ENCODE measurements around the gene TSBP1. TPM values are rescaled to one million over a fixed set of nuclear protein-coding genes. Genes with fewer than 3 reads are reported as not detected.

TSBP1 gene
- total and polyA plus RNA-seq, 9 of the 15 experiments (the other 6 are each of a cell fraction or from before 2014, with no cell fraction given): not detected

DNA sequence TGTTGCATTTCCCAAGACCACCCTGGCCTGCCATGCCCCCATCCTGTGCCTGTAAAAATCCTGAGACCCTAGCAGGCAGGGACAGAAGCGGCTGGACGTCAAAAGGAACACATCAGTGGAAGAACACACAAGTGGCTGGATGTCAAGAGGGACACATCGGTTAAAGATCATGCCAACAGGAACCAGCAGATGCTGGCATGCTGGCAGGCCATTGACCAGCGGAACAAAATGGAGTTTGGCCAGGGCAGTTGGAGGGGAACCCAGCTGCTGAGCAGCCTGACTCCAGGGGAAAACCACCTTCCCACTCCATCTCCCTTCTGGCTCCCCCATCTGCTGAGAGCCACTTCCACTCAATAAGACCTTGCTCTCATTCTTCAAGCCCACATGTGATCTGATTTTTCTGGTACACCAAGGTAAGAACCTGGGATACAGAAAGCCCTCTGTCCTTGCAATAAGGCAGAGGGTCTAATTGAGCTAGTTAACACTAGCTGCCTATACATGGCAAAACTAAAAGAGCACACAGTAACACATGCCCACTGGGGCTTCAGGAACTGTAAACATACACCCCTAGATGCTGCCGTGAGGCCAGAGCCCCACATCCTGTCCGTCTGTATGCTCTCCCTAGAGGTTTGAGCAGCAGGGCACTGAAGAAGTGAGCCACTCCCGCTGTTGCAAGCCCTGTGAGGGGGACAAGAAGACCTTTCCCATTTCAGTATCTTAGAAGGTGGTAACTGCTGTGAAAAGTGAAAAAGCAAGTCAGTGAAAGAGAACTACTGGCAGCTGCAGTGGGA, 4.2 kb upstream of the TSBP1 start:
- H3K9me3 ChIP-seq (replicated peaks; ENCODE audit: control insufficient read depth, insufficient read depth, low read depth, low read length): no peaks in the 10 kb centered on the region
- no peak for TF ChIP-seq ZNF133 (CRISPR knock-in tag; IDR thresholded peaks at IDR 0.05)
- intact Hi-C loops (cut with micrococcal nuclease): no loop called here
- WGBS (ENCODE audit: insufficient coverage, low coverage, missing lambda C conversion rate): 2% methylated on average over 7 of the region's 7 CpGs
- no peak overlapping the region for H3K4me3 ChIP-seq
- in situ Hi-C loops (cut with MboI): no loop called here
- DNase-seq (ENCODE audit: extremely low read depth in 1 of 4, low spot score in 3 of 4) (no peak), FAIRE-seq (no peak), ATAC-seq (no peak)
- H3K9me1 ChIP-seq (ENCODE audit: control insufficient read depth, insufficient read depth, low read length): no peaks in the 10 kb centered on the region
- CTCF ChIA-PET (ENCODE audit: low intra/inter-chr PET ratio): no interaction called here
- H3K36me3 ChIP-seq (ENCODE audit: control insufficient read depth, insufficient read depth, low read length): no peaks in the 10 kb centered on the region
- H3K27ac ChIP-seq (ENCODE audit: extremely low read depth, low read depth, low read length): no peak overlapping the region
- POLR2A ChIA-PET: no interaction called here
- no peak overlapping the region for H3K4me2 ChIP-seq (ENCODE audit: insufficient read depth, low read length)
- no peaks in the 10 kb centered on the region for H3K79me2 ChIP-seq (ENCODE audit: control insufficient read depth, insufficient read depth, low read length)
- H4K20me1 ChIP-seq (replicated peaks; ENCODE audit: control insufficient read depth, insufficient read depth, low read length): no peaks in the 10 kb centered on the region
- H3K27me3 ChIP-seq (ENCODE audit: control insufficient read depth in 2 of 2, insufficient read depth in 2 of 2, low read length in 2 of 2): peaks cover 2 to 12% of the 10 kb centered on the region in 2 experiments; a peak in 3 of 5 replicates
- no peak overlapping the region for H3K9ac ChIP-seq (ENCODE audit: insufficient read depth in 1 of 2, low read depth in 2 of 2, low read length in 2 of 2)
- no peaks in the 10 kb centered on the region for H3K4me1 ChIP-seq (replicated peaks in 1 of 2; ENCODE audit: control insufficient read depth in 2 of 2, insufficient read depth in 2 of 2, low read length in 2 of 2)
- H2AFZ ChIP-seq (ENCODE audit: low read depth, low read length): no peak overlapping the region
- no TSS peak for BruUV-seq (replicated peaks)

DNA sequence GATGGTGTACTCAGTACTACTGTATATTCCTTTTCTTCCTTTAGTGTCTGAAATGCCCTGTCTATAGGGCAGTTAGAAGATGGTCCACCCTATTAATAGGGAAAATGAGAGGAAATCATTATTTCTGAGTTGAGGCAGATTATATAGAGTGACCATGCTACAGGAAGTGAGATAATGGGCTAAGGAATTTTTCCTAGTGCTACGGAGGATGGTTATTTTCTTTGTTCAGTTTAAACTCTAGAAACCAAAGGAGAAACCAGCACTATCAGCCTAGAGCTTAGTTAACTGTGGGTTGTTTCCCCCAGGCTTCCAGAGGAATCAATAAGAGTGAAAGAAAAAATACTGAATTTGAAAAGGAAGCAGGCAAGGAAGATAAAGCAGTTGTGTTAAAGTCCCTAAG, 474 bp downstream of the TSBP1 start:
- Histone ChIP-seq H3K9me1 (ENCODE audit: control insufficient read depth, insufficient read depth, low read length) (no peaks in the 10 kb centered on the region), H3K27ac (ENCODE audit: extremely low read depth, low read depth, low read length) (no peak overlapping the region), H3K9ac (ENCODE audit: insufficient read depth in 1 of 2, low read depth in 2 of 2, low read length in 2 of 2) (no peak overlapping the region), H2AFZ (ENCODE audit: low read depth, low read length) (no peak overlapping the region), H3K36me3 (ENCODE audit: control insufficient read depth, insufficient read depth, low read length) (no peaks in the 10 kb centered on the region), H4K20me1 (replicated peaks; ENCODE audit: control insufficient read depth, insufficient read depth, low read length) (no peaks in the 10 kb centered on the region), H3K4me2 (ENCODE audit: insufficient read depth, low read length) (no peak overlapping the region), H3K4me3 (no peak overlapping the region), H3K27me3 (ENCODE audit: control insufficient read depth in 2 of 2, insufficient read depth in 2 of 2, low read length in 2 of 2) (peaks cover 14 to 24% of the 10 kb centered on the region in 2 experiments; a peak in 4 of 5 replicates), H3K9me3 (replicated peaks; ENCODE audit: control insufficient read depth, insufficient read depth, low read depth, low read length) (no peaks in the 10 kb centered on the region), H3K4me1 (replicated peaks in 1 of 2; ENCODE audit: control insufficient read depth in 2 of 2, insufficient read depth in 2 of 2, low read length in 2 of 2) (no peaks in the 10 kb centered on the region), H3K79me2 (ENCODE audit: control insufficient read depth, insufficient read depth, low read length) (no peaks in the 10 kb centered on the region)
- 0% methylated on average over 1 of the region's 1 CpG for WGBS (ENCODE audit: insufficient coverage, low coverage, missing lambda C conversion rate)
- ATAC-seq: no peak
- FAIRE-seq: no peak
- intact Hi-C loops (cut with micrococcal nuclease) (no loop called here), in situ Hi-C loops (cut with MboI) (no loop called here)
- ChIA-PET CTCF (ENCODE audit: low intra/inter-chr PET ratio) (no interaction called here), POLR2A (no interaction called here)
- TF ChIP-seq POLR2AphosphoS5 (IDR thresholded peaks at IDR 0.05; ENCODE audit: control insufficient read depth, insufficient read depth, low read depth, low read length) (no peak), ETS2 (tag; IDR thresholded peaks at IDR 0.05; ENCODE audit: borderline replicate concordance, poor library complexity, severe bottlenecking) (no peak), RBM17 (IDR thresholded peaks at IDR 0.05; ENCODE audit: borderline replicate concordance, low read depth, low read length) (no peak), HDAC2 (IDR thresholded peaks at IDR 0.05) (no peak), NCOA4 (IDR thresholded peaks at IDR 0.05; ENCODE audit: partially characterized antibody) (no peak), CCNT2 (IDR thresholded peaks at IDR 0.05; ENCODE audit: borderline replicate concordance, extremely low read depth, insufficient read length, low read depth, low read length) (no peak), TRIM24 (IDR thresholded peaks at IDR 0.05) (no peak), RHOXF2B (CRISPR knock-in tag; conservative IDR thresholded peaks at IDR 0.05) (no peak), NFIX (CRISPR knock-in tag; IDR thresholded peaks at IDR 0.05; ENCODE audit: low read depth) (no peak), NUFIP1 (IDR thresholded peaks at IDR 0.05; ENCODE audit: partially characterized antibody) (no peak)
- TF ChIP-seq, protein P1, sequence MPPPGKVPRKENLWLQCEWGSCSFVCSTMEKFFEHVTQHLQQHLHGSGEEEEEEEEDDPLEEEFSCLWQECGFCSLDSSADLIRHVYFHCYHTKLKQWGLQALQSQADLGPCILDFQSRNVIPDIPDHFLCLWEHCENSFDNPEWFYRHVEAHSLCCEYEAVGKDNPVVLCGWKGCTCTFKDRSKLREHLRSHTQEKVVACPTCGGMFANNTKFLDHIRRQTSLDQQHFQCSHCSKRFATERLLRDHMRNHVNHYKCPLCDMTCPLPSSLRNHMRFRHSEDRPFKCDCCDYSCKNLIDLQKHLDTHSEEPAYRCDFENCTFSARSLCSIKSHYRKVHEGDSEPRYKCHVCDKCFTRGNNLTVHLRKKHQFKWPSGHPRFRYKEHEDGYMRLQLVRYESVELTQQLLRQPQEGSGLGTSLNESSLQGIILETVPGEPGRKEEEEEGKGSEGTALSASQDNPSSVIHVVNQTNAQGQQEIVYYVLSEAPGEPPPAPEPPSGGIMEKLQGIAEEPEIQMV (tag; conservative IDR thresholded peaks at IDR 0.05; ENCODE audit: low read depth): no peak
- TF ChIP-seq, protein P2, sequence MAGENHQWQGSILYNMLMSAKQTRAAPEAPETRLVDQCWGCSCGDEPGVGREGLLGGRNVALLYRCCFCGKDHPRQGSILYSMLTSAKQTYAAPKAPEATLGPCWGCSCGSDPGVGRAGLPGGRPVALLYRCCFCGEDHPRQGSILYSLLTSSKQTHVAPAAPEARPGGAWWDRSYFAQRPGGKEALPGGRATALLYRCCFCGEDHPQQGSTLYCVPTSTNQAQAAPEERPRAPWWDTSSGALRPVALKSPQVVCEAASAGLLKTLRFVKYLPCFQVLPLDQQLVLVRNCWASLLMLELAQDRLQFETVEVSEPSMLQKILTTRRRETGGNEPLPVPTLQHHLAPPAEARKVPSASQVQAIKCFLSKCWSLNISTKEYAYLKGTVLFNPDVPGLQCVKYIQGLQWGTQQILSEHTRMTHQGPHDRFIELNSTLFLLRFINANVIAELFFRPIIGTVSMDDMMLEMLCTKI (IDR thresholded peaks at IDR 0.05; ENCODE audit: partially characterized antibody): no peak
- DNase-seq (ENCODE audit: extremely low read depth in 1 of 4, low spot score in 3 of 4): no peak
- BruUV-seq (replicated peaks): no TSS peak

All from K562 (cell line).